ENCODE measurements around the gene DPP9. TPM values are rescaled to one million over a fixed set of nuclear protein-coding genes. Genes with fewer than 3 reads are reported as not detected.

The DPP9 gene
- total RNA-seq, 1 donor from 2014 or later: 37.1 TPM

DNA sequence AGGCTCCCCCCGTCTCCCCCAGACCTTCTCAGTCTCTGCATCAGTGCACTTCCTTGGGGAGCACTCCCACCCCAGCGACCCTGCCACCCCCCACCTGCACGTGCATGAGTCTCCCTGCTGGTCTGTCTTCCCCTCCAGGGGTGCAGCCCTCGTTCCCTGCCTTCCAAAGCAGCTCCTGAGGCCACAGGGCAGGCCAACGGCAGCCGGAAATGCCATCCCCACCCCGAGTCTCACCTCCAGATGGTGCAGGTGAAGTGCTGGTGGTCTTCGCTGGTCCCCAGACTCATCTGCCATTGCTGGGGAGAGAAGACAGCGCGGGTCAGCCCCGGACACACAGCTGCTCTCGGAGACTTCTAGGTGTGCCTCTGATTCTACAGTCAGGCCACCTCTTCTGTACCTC, 59.0 kb downstream of the DPP9 start:
- H3K27me3 Mint-ChIP-seq (ENCODE audit: low read depth): no peaks in the 10 kb centered on the region
- H3K9me3 Mint-ChIP-seq: no peaks in the 10 kb centered on the region
- TF ChIP-seq, protein P1, sequence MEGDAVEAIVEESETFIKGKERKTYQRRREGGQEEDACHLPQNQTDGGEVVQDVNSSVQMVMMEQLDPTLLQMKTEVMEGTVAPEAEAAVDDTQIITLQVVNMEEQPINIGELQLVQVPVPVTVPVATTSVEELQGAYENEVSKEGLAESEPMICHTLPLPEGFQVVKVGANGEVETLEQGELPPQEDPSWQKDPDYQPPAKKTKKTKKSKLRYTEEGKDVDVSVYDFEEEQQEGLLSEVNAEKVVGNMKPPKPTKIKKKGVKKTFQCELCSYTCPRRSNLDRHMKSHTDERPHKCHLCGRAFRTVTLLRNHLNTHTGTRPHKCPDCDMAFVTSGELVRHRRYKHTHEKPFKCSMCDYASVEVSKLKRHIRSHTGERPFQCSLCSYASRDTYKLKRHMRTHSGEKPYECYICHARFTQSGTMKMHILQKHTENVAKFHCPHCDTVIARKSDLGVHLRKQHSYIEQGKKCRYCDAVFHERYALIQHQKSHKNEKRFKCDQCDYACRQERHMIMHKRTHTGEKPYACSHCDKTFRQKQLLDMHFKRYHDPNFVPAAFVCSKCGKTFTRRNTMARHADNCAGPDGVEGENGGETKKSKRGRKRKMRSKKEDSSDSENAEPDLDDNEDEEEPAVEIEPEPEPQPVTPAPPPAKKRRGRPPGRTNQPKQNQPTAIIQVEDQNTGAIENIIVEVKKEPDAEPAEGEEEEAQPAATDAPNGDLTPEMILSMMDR (IDR thresholded peaks at IDR 0.05; ENCODE audit: unreplicated experiment): no peak
- H3K4me1 Mint-ChIP-seq: peaks cover 11% of the 10 kb centered on the region
- H3K4me3 Mint-ChIP-seq: no peak overlapping the region
- DNase-seq (ENCODE audit: low spot score in 2 of 2, unreplicated experiment in 2 of 2): no peak
- H3K27ac Mint-ChIP-seq: no peak overlapping the region
- peaks cover 21% of the 10 kb centered on the region for H3K36me3 Mint-ChIP-seq

DNA sequence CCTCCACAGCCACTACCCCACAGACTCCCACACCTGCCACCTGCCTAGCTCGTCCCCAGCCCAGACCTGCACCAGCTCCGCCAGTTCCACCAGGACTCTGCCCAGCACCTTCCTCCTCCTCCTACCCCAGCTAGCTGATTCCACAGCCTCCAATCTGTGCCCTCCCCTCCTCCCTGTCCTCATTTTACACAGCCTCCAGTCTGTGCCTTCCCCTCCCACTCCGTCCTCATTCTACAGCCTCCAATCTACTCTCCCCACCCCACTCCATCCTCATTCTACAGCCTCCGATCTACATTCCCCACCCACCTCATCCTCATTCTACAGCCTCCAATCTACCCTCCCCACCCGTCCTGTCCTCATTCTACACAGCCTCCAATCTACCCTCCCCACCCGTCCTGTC, 60.8 kb downstream of the DPP9 start:
- TF ChIP-seq, protein P1 (IDR thresholded peaks at IDR 0.05; ENCODE audit: unreplicated experiment): no peak
- H3K27me3 Mint-ChIP-seq (ENCODE audit: low read depth): no peaks in the 10 kb centered on the region
- H3K27ac Mint-ChIP-seq: no peak overlapping the region
- H3K9me3 Mint-ChIP-seq: no peaks in the 10 kb centered on the region
- DNase-seq (ENCODE audit: low spot score in 2 of 2, unreplicated experiment in 2 of 2): no peak
- no peaks in the 10 kb centered on the region for H3K4me1 Mint-ChIP-seq
- H3K36me3 Mint-ChIP-seq: peaks cover 26% of the 10 kb centered on the region
- no peak overlapping the region for H3K4me3 Mint-ChIP-seq

DNA sequence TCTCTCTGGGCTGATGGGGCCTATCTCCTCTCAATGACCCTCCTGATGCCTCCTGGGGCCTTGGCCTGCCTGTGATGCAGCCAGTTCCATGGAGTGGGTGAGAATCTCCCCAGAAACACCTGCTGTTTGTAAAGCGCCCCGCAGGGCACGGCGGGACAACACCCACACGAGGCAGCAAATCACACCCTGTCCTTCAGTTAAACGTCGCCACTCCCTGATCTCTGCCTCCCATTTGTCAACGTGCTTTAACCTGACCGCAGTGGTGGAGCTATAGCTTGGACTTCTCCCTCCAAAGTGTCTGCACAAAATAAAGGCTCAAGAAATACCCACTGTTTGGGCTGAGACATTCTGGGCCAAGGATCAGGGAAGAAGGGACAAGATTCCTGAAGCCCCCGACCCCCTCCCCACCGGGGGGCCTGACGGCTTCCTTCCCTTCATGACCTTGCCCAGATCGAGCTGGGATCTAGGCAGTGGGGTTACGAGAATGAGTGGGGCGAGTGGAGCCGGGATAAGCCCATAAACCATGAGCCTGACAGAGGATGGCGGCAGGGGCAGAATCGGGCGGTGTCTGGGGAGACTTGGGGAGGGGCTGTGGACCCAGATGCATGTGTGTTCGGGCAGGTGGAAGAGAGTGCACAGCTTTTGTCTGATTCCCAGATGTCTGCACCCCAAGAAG, 61.5 kb downstream of the DPP9 start:
- no peaks in the 10 kb centered on the region for H3K9me3 Mint-ChIP-seq
- no peaks in the 10 kb centered on the region for H3K4me1 Mint-ChIP-seq
- no peak for DNase-seq (ENCODE audit: low spot score in 2 of 2, unreplicated experiment in 2 of 2)
- H3K36me3 Mint-ChIP-seq: peaks cover 25% of the 10 kb centered on the region
- TF ChIP-seq, protein P1 (IDR thresholded peaks at IDR 0.05; ENCODE audit: unreplicated experiment): no peak
- no peak overlapping the region for H3K4me3 Mint-ChIP-seq
- no peaks in the 10 kb centered on the region for H3K27me3 Mint-ChIP-seq (ENCODE audit: low read depth)
- no peak overlapping the region for H3K27ac Mint-ChIP-seq

DNA sequence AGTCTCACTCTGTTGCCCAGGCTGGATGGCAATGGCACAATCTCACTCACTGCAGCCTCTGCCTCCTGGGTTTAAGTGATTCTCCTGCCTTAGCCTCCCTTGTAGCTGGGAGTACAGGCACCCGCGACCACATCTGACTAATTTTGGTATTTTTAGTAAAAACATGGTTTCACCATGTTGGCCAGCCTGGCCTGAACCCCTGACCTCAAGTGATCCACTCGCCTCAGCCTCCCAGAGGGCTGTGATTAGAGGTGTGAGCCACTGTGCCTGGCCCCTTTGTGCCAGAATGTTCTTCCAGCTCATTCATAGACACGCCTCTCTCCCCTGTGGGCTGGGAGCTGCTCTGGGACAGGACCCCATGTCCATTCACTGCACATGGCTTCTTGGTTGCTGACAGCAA, 62.6 kb downstream of the DPP9 start:
- TF ChIP-seq, protein P1 (IDR thresholded peaks at IDR 0.05; ENCODE audit: unreplicated experiment): no peak
- Mint-ChIP-seq H3K4me3 (no peak overlapping the region), H3K27ac (no peak overlapping the region), H3K36me3 (peaks cover 25% of the 10 kb centered on the region), H3K9me3 (no peaks in the 10 kb centered on the region), H3K27me3 (ENCODE audit: low read depth) (no peaks in the 10 kb centered on the region), H3K4me1 (no peaks in the 10 kb centered on the region)
- DNase-seq (ENCODE audit: low spot score in 2 of 2, unreplicated experiment in 2 of 2): no peak

DNA sequence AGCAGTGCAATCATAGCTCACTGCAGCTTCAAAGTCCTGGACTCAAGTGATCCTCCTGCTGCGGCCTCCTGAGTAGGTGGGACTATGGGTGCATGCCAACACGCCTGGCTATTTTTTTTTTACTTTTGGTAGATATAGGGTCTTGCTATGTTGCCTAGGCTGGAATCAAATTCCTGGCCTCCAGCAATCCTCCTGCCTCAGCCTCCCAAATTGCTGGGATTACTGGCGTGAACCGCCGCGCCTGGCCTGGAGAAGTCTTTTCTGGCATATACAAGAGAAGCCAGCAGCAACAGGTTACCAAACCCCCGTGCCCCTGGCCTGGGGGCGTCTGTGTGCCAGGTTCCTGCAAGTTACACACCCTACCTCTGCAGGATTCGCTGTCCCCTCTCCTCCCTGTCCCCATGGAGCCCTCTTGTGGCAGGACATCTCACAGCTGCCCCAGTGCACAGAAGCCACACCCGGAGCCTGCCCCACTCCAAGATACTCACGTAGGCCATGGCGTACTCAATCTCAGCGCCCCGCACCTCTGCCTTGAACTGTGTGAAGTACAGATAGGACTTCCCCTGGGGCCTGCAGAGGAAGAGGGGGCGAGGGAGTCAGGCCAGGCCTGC, 63.4 kb downstream of the DPP9 start:
- H3K4me3 Mint-ChIP-seq: no peak overlapping the region
- H3K9me3 Mint-ChIP-seq: no peaks in the 10 kb centered on the region
- DNase-seq (ENCODE audit: low spot score in 2 of 2, unreplicated experiment in 2 of 2): no peak
- peaks cover 24% of the 10 kb centered on the region for H3K36me3 Mint-ChIP-seq
- TF ChIP-seq, protein P1 (IDR thresholded peaks at IDR 0.05; ENCODE audit: unreplicated experiment): no peak
- H3K4me1 Mint-ChIP-seq: no peaks in the 10 kb centered on the region
- H3K27ac Mint-ChIP-seq: no peak overlapping the region
- H3K27me3 Mint-ChIP-seq (ENCODE audit: low read depth): no peaks in the 10 kb centered on the region
